OCI-LY7 (cell line): Measurements from ENCODE around the gene LRP2.

ENCODE experiments used
- CTCF ChIP-seq: fragments of 200-600 bp; sonication (generic); conservative IDR thresholded peaks from 2 replicates; pipeline ENCODE4 v1.5.1; 2014; ENCODE audit warnings: mild to moderate bottlenecking, antibody characterized with exemption, low read length, moderate library complexity, mixed read lengths
- EZH2phosphoT487 ChIP-seq: fragments of 200-600 bp; sonication (generic); IDR thresholded peaks from 2 replicates; pipeline ENCODE4 v1.6.1; 2018; ENCODE audit warnings: low read depth, borderline replicate concordance, mild to moderate bottlenecking, mixed run types, antibody characterized with exemption, low read length, moderate library complexity, mixed read lengths

GRCh38 chr2:169106563-169107545, 255.5 kb downstream of the LRP2 start:
- TF ChIP-seq CTCF = no peak
- TF ChIP-seq EZH2phosphoT487 = no peak
